Pancreas (tissue), 10 donors: Measurements from ENCODE around the gene COL5A1. TPM values are rescaled to one million over a fixed set of nuclear protein-coding genes. Genes with fewer than 3 reads are reported as not detected.

Source experiments
- ATAC-seq, 4 donors: fragments of 200-7000 bp; cut with Tn5 transposase; one replicate each; pipeline versions ENCODE4 v1.8.0 to v1.9.1; 2020; ENCODE audit warnings: mild to moderate bottlenecking in 4 of 4, moderate library complexity in 4 of 4
- DNase-seq, 6 donors: peaks; one replicate each; pipeline ENCODE4 v3.0.0-alpha.2; 2020
- FAIRE-seq: peaks from 2 replicates; lab custom pipeline; 2012; peaks lifted over from hg19 to GRCh38; lab: Jason Lieb, UNC
- H3K27ac ChIP-seq, 4 donors: fragments of 200-600 bp; sonication (generic); 1 replicate in 3 of 4; 2 replicates in 1 of 4; pipeline versions ENCODE4 v1.5.0 to v1.8.0; 2020
- H3K27me3 ChIP-seq, 4 donors: fragments of 200-600 bp; one replicate each; pipeline ENCODE4 v1.8.0; 2021
- H3K36me3 ChIP-seq, 3 donors: fragments of 200-600 bp; sonication (generic) in 1 of 3; one replicate each; pipeline versions ENCODE4 v1.5.0 to v1.8.0; 2020 to 2021
- H3K4me1 ChIP-seq, 3 donors: fragments of 200-600 bp; one replicate each; pipeline ENCODE4 v1.8.0; 2021
- H3K4me3 ChIP-seq, 4 donors: fragments of 200-600 bp; sonication (generic) in 2 of 4; one replicate each; pipeline versions ENCODE4 v1.5.0 to v1.8.0; 2020 to 2021
- H3K9me3 ChIP-seq, 4 donors: fragments of 200-600 bp; one replicate each; pipeline ENCODE4 v1.8.0; 2021
- WGBS, 2 donors: extraction: QIAGEN DNeasy Blood & Tissue Kit; methylation state at CpG; one replicate each; pipeline ENCODE4 v1.1.7; 2013; 5-methylcytosine and 5-hydroxymethylcytosine counted together
- intact Hi-C, 3 donors: fragments of 100-400 bp; cut with DNase I; formaldehyde crosslinking; loops; one replicate each; pipeline versions ENCODE4 v1.11.1 to v1.14.2; 2022
- polyA plus RNA-seq, 2 donors: library from polyadenylated mRNA; stranded (reverse); fragments of 200-250 nt; gene quantifications; one replicate each; pipeline ENCODE4 v1.2.3, GENCODE V29; 2013
- total RNA-seq, 6 donors: library from RNA; stranded (reverse); fragmentation: NEBNext Ultra II Directional in 4 of 6; extraction: Animal tissue kit (Norgen Biotek cat#: 25700) in 4 of 6; gene quantifications; one replicate each; pipeline versions ENCODE4 v1.2.1 to v1.2.4, GENCODE V29; 2021 to 2023
- TF ChIP-seq, protein P1 (sequence below), 4 donors: fragments of 200-600 bp; sonication (generic) in 3 of 4; IDR thresholded peaks; one replicate each; pipeline versions ENCODE4 v1.5.0 to v1.8.0; 2021; ENCODE audit warnings: antibody characterized with exemption in 4 of 4
- donor health status: healthy with polysubstance abuse.
- donor health status: DM: no; HTN: no; CAD: no; lungs with moderate emphysema.
- donor health status: DM: no; HTN: no; CAD: no.
- donor health status: control.
- donor health status: control.
- donor health status: Bipolar disorder and iron deficiency.
- donor health status: DM: yes; HTN: yes; CAD: no.
- donor health status: DM: no; HTN: no; CAD: no.
- donor health status: DM: no; HTN: no; CAD: no.
- donor health status: DM: yes; HTN: yes; CAD: no.

COL5A1 gene
- total and polyA plus RNA-seq, 8 donors, result 1.2 to 62.8 (median 3.5) TPM

DNA sequence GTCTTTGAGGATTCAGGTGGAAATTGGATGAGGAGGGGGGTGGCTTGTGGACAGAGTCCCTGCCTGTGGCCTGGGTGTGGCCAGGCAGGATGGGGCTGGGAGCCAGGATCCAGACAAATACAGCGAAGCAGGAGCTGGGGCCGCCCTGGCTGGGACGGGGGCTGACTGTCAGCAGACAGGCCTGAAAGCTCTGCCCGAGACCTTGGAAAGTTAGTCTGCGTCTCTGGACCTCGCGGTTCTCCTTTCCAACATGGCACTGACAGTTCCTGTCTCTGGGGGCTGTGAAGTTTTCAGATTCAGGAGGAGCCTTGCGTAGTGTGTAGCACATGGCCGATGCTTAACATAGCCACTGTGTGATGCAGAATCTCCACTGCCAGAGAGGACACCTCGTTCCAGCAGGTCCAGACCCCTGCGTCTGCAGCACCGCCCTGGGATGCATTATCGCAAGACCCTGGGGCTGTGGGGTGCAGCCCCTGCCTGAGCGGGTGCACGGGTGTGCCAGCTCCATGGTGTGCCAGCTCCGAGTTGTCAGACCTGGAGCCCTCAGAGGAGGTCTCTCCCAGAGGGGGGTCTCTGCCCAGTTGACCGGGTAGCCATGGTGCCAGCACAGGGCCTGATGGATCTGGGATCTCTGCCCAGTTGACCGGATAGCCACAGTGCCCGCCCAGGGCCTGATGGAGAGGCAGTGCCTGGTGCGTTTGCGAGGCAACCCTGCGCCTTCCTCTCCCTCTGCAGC is 89.3 kb downstream of the COL5A1 start:
- TF ChIP-seq, protein P1, sequence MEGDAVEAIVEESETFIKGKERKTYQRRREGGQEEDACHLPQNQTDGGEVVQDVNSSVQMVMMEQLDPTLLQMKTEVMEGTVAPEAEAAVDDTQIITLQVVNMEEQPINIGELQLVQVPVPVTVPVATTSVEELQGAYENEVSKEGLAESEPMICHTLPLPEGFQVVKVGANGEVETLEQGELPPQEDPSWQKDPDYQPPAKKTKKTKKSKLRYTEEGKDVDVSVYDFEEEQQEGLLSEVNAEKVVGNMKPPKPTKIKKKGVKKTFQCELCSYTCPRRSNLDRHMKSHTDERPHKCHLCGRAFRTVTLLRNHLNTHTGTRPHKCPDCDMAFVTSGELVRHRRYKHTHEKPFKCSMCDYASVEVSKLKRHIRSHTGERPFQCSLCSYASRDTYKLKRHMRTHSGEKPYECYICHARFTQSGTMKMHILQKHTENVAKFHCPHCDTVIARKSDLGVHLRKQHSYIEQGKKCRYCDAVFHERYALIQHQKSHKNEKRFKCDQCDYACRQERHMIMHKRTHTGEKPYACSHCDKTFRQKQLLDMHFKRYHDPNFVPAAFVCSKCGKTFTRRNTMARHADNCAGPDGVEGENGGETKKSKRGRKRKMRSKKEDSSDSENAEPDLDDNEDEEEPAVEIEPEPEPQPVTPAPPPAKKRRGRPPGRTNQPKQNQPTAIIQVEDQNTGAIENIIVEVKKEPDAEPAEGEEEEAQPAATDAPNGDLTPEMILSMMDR (IDR thresholded peaks at IDR 0.05), result no peak
- peak in 1 of 6 donors; percentile 49 for DNase-seq
- Histone ChIP-seq H3K27ac (no peak overlapping the region), H3K36me3 (no peaks in the 10 kb centered on the region), H3K27me3 (no peaks in the 10 kb centered on the region), H3K4me3 (no peak overlapping the region), H3K9me3 (no peaks in the 10 kb centered on the region), H3K4me1 (no peaks in the 10 kb centered on the region)
- ATAC-seq, result no peak
- 66 to 83% methylated on average over 22 of the region's 22 CpGs for WGBS, 2 donors
- no peak for FAIRE-seq
- intact Hi-C loops, result no loop called here

DNA sequence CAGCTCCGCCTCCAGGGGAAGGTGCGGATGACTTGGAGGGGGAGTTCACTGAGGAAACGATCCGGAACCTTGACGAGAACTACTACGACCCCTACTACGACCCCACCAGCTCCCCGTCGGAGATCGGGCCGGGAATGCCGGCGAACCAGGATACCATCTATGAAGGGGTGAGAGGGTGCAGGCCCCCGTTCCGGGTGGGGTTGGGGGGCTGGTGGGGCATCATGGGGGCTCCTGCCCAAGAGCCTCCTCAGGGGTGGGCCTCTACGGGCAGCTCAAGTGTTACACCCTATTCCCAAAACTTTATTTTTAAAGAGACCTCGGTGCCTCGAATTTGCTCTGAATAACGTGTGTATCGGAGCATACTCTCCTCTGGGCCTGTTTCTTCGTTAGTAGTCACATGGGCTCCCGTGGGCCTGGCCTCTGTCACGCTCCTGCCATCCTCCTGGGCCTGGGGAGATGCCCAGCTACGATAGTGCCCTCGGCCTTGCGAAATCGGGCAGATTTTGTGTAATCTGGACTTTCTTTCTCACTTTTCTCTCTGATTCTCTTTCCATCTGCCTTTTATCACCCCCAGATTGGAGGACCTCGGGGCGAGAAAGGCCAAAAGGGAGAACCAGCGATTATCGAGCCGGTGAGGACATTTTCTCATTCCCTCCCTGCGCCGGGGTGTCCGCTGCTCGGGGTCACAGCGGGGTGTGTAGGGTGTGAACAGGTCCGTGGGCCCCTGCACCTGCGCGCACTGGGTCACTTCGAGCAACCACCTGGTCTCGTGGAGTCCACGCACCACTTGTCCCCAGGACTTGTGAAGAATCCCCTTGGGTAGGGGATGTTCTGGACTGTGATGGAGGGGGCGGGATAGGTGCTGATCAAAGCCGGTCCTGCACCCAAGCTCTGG is 90.1 kb downstream of the COL5A1 start:
- intact Hi-C loops, result no loop called here
- DNase-seq (peak in 1 of 6 donors; percentile 36), ATAC-seq (no peak), FAIRE-seq (no peak)
- no peak overlapping the region for H3K27ac ChIP-seq
- H3K4me1 ChIP-seq, result no peaks in the 10 kb centered on the region
- no peaks in the 10 kb centered on the region for H3K27me3 ChIP-seq
- H3K36me3 ChIP-seq, result no peaks in the 10 kb centered on the region
- TF ChIP-seq, protein P1 (IDR thresholded peaks at IDR 0.05), result no peak
- no peak overlapping the region for H3K4me3 ChIP-seq
- H3K9me3 ChIP-seq, result no peaks in the 10 kb centered on the region
- WGBS, 2 donors, result 77 to 91% methylated on average over 45 of the region's 45 CpGs

DNA sequence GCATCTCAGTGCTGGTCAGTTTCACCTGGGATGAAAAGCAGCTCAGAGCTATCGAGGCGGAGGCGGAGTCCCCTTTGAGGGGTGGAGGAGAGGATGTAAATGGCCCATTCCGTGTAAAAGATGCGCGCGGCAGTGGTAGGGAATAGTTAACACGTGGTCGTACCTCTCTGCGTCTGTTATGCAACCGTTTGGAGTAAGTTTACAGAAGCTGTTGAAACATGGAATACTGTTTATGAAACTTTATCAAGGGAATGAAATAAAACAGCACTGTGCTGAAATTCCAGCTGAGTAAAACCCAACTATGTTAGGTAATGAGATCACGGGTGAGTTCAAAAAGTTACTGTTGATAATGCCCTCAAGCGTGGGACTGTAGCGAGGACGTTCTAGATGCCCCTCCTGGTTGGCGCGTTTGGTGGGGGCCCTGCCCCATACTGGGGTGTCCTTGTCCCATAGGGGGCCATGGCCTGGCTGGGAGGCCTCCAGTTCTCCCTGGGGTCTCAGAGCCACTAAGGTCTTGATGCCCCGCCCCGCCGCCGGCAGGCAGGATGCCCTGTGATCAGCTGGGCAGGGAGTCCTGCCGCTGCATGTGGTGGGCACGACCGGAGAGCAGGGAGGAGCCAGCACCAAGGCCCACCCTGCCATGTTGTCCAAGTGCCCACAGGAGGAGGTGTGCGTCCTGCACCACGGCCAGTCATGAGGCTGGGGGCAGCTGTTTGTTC is 90.9 kb downstream of the COL5A1 start:
- Histone ChIP-seq H3K4me3 (no peak overlapping the region), H3K36me3 (no peaks in the 10 kb centered on the region), H3K27ac (no peak overlapping the region), H3K27me3 (no peaks in the 10 kb centered on the region), H3K9me3 (no peaks in the 10 kb centered on the region), H3K4me1 (no peaks in the 10 kb centered on the region)
- FAIRE-seq (no peak), DNase-seq (peak in 1 of 6 donors; percentile 42), ATAC-seq (no peak)
- TF ChIP-seq, protein P1 (IDR thresholded peaks at IDR 0.05), result no peak
- intact Hi-C loops, result no loop called here
- WGBS, 2 donors, result 64 to 87% methylated on average over 26 of the region's 26 CpGs

DNA sequence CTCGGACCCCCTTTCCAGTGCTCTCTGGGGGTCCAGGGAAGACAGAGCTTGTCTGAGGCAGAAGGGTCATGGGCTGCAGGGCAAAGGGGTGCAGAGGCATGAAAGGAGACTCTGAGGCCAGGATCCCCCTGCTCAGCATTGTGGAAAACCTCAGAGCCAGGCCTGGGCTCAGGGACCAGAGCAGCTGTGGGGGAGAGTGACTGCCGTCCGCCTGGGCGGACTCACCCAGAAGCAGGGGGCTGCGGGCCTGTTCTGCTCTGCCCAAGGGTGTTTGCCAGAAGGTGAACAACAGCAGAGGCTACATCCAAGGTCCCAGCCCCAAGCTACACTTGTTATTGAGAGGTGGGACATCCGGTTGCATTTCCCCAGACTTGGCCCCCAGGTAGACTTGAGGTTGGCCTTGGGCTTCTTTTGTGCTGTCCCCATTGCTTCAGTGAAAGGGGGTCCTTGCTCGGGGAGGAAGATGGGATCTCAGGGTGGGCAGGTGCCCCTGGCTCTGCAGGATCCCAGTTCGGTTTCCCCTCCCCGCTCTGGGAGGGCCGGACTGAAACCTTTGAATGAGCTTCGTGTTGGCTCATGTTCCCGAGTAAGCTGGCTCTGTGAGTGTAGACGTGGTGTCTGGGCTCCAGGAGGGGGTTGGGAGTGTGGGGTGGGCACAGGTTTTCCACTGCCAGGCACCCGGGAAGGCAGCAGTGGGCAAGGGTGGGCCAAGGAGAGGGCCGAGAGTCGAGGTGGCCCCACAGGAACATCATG is 92.1 kb downstream of the COL5A1 start:
- no peaks in the 10 kb centered on the region for H3K27me3 ChIP-seq
- no peaks in the 10 kb centered on the region for H3K36me3 ChIP-seq
- no peak overlapping the region for H3K27ac ChIP-seq
- no peaks in the 10 kb centered on the region for H3K9me3 ChIP-seq
- FAIRE-seq (no peak), DNase-seq (peak in 1 of 6 donors; percentile 27), ATAC-seq (no peak)
- TF ChIP-seq, protein P1 (IDR thresholded peaks at IDR 0.05), result no peak
- 62 to 67% methylated on average over 16 of the region's 16 CpGs for WGBS, 2 donors
- intact Hi-C loops, result no loop called here
- H3K4me3 ChIP-seq, result no peak overlapping the region
- no peaks in the 10 kb centered on the region for H3K4me1 ChIP-seq
